DMS153 treated with DMSO at 0.1 percent for 48 hours (cell line): ENCODE measurements around the gene G0S2.
"Not testable (repeated sequence)": the region's sequence is repeated elsewhere in the genome, so short reads cannot be mapped to it uniquely, and the experiment has no call there.

Experiments
- DNase-seq: peaks from one replicate; lab custom pipeline; 2025; ENCODE audit not compliant: unreplicated experiment; lab: John Stamatoyannopoulos, UW

The G0S2 gene

GRCh38 chr1:209675565-209676154 lies 448 bp downstream of the G0S2 start:
- no peak for DNase-seq

- DNase-seq, result no peak
Observed at GRCh38 chr1:209678981-209679539, 3.8 kb downstream of the G0S2 start.

- DNase-seq, result no peak
Observed at GRCh38 chr1:209685821-209686220, 10.6 kb downstream of the G0S2 start.

- DNase-seq, result no peak
Observed at GRCh38 chr1:209686322-209686721, 11.1 kb downstream of the G0S2 start.

GRCh38 chr1:209688746-209689234 lies 13.6 kb downstream of the G0S2 start:
- DNase-seq, result no peak

GRCh38 chr1:209689477-209689876 lies 14.3 kb downstream of the G0S2 start:
- no peak for DNase-seq

GRCh38 chr1:209691237-209691636 lies 16.0 kb downstream of the G0S2 start:
- DNase-seq, result no peak

GRCh38 chr1:209692296-209692695 lies 17.1 kb downstream of the G0S2 start:
- DNase-seq, result no peak

GRCh38 chr1:209692745-209693504 lies 17.7 kb downstream of the G0S2 start:
- DNase-seq, result peak; percentile 91

- no peak for DNase-seq
Observed at GRCh38 chr1:209696673-209697072, 21.5 kb downstream of the G0S2 start.

GRCh38 chr1:209697126-209697525 lies 21.9 kb downstream of the G0S2 start:
- DNase-seq, result no peak

GRCh38 chr1:209700686-209701085 lies 25.5 kb downstream of the G0S2 start:
- not testable (repeated sequence) for DNase-seq

- no peak for DNase-seq
Observed at GRCh38 chr1:209702832-209703231, 27.6 kb downstream of the G0S2 start.

GRCh38 chr1:209703834-209704504 lies 28.8 kb downstream of the G0S2 start:
- no peak for DNase-seq

GRCh38 chr1:209704584-209704983 lies 29.4 kb downstream of the G0S2 start, which contains the start of gene HSD11B1:
TSS of gene HSD11B1 (plus strand) at chr1:209704846. CDS start at chr1:209704943, 97 bp downstream.
- DNase-seq, result no peak

GRCh38 chr1:209705033-209705598 lies 29.9 kb downstream of the G0S2 start:
- no peak for DNase-seq

GRCh38 chr1:209706622-209707021 lies 31.4 kb downstream of the G0S2 start:
- DNase-seq, result no peak

GRCh38 chr1:209707308-209707707 lies 32.1 kb downstream of the G0S2 start:
- DNase-seq, result no peak

- no peak for DNase-seq
Observed at GRCh38 chr1:209708297-209708696, 33.1 kb downstream of the G0S2 start.

- DNase-seq, result no peak
Observed at GRCh38 chr1:209710093-209710492, 34.9 kb downstream of the G0S2 start.

- DNase-seq, result no peak
Observed at GRCh38 chr1:209710847-209711246, 35.6 kb downstream of the G0S2 start.
